H54 (cell line): Measurements from ENCODE around the gene NHERF1.

Experiments
- DNase-seq: peaks from one replicate; pipeline ENCODE4 v3.0.0; 2011; ENCODE audit warnings: low spot score, mixed read lengths; ENCODE audit not compliant: insufficient read length
- FAIRE-seq: peaks from 3 replicates; lab custom pipeline; 2011; peaks lifted over from hg19 to GRCh38; lab: Jason Lieb, UNC
- POLR2A ChIP-seq: IDR thresholded peaks from 2 replicates; pipeline ENCODE4 v1.6.1; 2011; ENCODE audit warnings: low read depth, mild to moderate bottlenecking, low read length

Gene NHERF1

DNA sequence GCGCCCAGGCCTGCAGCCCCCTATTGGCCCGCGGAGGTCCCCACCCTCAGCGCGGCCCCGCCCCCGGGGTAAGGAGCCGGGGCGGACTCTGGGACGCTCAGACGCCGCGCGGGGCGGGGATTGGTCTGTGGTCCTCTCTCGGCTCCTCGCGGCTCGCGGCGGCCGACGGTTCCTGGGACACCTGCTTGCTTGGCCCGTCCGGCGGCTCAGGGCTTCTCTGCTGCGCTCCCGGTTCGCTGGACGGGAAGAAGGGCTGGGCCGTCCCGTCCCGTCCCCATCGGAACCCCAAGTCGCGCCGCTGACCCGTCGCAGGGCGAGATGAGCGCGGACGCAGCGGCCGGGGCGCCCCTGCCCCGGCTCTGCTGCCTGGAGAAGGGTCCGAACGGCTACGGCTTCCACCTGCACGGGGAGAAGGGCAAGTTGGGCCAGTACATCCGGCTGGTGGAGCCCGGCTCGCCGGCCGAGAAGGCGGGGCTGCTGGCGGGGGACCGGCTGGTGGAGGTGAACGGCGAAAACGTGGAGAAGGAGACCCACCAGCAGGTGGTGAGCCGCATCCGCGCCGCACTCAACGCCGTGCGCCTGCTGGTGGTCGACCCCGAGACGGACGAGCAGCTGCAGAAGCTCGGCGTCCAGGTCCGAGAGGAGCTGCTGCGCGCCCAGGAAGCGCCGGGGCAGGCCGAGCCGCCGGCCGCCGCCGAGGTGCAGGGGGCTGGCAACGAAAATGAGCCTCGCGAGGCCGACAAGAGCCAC lies at the start of gene NHERF1:
Gene NHERF1, plus strand, starts transcription at position 100 of the 750 bp plus-strand sequence. Its CDS starts 219 bp downstream, at position 319.
- peak; percentile 99 for TF ChIP-seq POLR2A
- FAIRE-seq (no peak), DNase-seq (no peak)

- no peak for TF ChIP-seq POLR2A
- FAIRE-seq, result no peak
Observed at GRCh38 chr17:74699236-74699635, 49.2 kb upstream of the NHERF1 start.

GRCh38 chr17:74702116-74702871 lies 46.1 kb upstream of the NHERF1 start:
- no peak for FAIRE-seq
- TF ChIP-seq POLR2A, result no peak
- no peak for DNase-seq

More at GRCh38 chr17:74699236-74699635, 49.2 kb upstream of the NHERF1 start:
- no peak for DNase-seq

GRCh38 chr17:74703311-74703710 lies 45.1 kb upstream of the NHERF1 start:
- DNase-seq, result no peak
- FAIRE-seq, result no peak
- no peak for TF ChIP-seq POLR2A

DNA sequence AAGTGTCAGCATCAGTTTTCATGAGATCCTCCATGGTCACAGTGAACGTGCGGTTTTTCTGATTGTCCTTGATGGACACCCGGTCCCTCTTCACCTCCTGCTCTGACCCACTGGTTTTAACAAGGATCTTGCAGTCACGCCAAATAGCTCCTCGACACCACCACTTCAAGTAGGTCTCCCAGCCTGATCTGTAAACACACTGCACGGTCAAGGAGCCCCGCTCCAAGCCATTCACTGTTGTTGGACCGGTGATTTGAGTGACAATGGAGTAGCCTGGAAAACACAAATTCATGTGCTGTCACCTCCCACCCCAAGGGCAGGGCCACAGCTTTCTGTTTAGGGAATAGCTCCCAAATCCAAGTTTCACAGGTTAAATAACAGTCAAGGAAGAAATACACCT lies 43.9 kb upstream of the NHERF1 start:
- no peak for TF ChIP-seq POLR2A
- FAIRE-seq, result no peak
- DNase-seq, result no peak

DNA sequence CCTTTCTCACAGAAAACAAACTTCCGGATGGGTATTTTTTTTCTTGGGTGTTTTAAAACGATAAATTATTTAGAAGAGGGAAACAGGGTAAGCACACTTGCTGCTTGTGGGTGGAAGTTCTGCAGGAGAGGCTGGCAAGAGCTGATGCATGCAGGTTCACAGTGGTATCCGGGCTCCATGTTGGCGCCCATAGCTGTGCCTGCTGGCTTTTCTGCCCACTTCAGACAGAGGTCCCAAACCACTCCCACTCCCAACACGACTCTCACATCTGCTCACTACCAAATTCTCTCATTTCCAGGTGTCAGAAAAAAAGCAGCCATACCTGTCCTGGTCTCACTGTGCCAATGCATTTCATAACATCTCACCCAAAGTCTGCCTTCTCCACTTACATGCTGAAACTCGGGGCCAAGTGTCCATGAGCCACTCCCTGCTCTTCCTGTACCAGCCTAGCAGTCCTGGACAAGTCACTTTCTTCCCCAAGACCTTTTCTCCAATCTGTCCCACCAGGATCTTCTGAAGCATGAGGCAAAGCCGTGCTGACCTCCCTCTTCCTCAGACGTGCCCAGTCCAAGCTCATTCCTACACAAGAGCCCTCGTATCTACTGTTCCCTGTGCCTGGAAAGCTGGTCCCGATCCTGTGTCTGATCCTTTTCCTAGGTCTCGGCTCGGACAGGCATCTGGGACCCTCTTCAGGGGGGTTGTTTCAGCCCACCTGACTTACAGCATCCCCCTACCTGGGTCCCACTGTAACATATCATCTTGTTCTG lies 37.2 kb upstream of the NHERF1 start:
- DNase-seq, result no peak
- TF ChIP-seq POLR2A, result no peak
- no peak for FAIRE-seq

GRCh38 chr17:74712301-74712700 lies 36.1 kb upstream of the NHERF1 start:
- DNase-seq, result no peak
- no peak for FAIRE-seq
- no peak for TF ChIP-seq POLR2A

DNA sequence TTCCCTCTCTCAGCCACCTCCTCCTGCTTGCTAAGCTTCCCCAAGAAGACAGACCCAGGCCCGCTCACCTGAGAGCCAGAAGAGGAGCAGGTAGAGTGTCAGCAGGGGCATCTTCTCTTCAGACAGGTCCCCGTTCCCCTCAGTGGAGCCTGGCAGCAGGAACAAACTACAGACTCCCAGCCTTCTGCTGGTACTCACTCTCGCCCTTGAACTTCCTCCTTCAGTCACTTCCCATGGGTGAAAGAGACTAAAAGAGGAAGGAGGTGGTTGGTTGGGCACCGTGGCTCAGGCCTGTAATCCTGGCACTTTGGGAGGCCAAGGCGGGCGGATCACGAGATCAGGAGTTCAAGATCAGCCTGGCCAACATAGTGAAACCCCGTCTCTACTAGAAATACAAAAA lies 35.7 kb upstream of the NHERF1 start, which contains the start of gene CD300LF:
Gene CD300LF, minus strand, starts transcription at position 168 of the 400 bp plus-strand sequence. Its CDS starts 57 bp downstream, at position 111.
- FAIRE-seq, result no peak
- TF ChIP-seq POLR2A, result no peak
- no peak for DNase-seq

- DNase-seq (no peak), FAIRE-seq (no peak)
- TF ChIP-seq POLR2A, result no peak
Observed at GRCh38 chr17:74713171-74713755, 35.2 kb upstream of the NHERF1 start.

DNA sequence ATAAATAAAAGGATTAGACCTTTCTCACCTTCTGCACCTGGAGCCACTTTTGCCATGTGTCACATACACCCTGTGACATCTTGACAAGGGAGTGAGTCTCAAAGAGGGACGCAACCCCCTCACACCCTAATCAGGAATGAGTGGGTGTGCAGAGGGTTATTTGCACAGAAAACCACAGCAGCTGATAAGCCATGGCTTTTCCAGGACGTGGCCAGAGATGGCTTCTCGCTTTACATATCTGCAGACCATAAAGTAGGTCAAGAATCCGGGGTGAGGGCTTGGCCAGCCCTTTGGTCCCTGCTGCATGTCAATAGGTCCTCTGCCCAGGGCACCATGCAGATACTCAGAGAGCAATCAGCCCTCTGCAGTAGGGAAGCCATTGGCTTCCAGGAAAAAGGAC lies 33.3 kb upstream of the NHERF1 start:
- no peak for FAIRE-seq
- TF ChIP-seq POLR2A, result no peak
- no peak for DNase-seq

GRCh38 chr17:74720506-74720905 lies 27.9 kb upstream of the NHERF1 start:
- FAIRE-seq (no peak), DNase-seq (no peak)
- no peak for TF ChIP-seq POLR2A

GRCh38 chr17:74722782-74723181 lies 25.6 kb upstream of the NHERF1 start:
- FAIRE-seq (no peak), DNase-seq (no peak)
- TF ChIP-seq POLR2A, result no peak

- TF ChIP-seq POLR2A, result no peak
- DNase-seq, result no peak
- FAIRE-seq, result no peak
Observed at GRCh38 chr17:74723891-74724290, 24.5 kb upstream of the NHERF1 start.

GRCh38 chr17:74725111-74725510 lies 23.3 kb upstream of the NHERF1 start:
- FAIRE-seq, result no peak

More at GRCh38 chr17:74725111-74725510, 23.3 kb upstream of the NHERF1 start:
- TF ChIP-seq POLR2A, result no peak
- DNase-seq, result no peak
